IMR-90 (cell line): ENCODE data around the gene ADH5. TPM values are rescaled to one million over a fixed set of nuclear protein-coding genes. Genes with fewer than 3 reads are reported as not detected.

Source experiments
- ATAC-seq: fragments of 200-7000 bp; cut with Tn5 transposase; 2 replicates; pipeline ENCODE4 v1.9.1; 2020; ENCODE audit warnings: low read depth, mild to moderate bottlenecking, moderate library complexity
- BruUV-seq: library from RNA; stranded (reverse); fragments of 400-500 nt; replicated peaks from 2 replicates; lab custom pipeline; 2021; lab: Mats Ljungman, UMichigan
- CTCF ChIA-PET: fragments of 300-600 bp; formaldehyde crosslinking; extraction: SDS; loops from one replicate; lab custom pipeline; 2021; ENCODE audit warnings: antibody characterized with exemption; lab: Yijun Ruan, JAX
- POLR2A ChIA-PET: fragments of 300-600 bp; sonication (Branson Sonifier 250); formaldehyde crosslinking; loops from one replicate; lab custom pipeline; 2022; ENCODE audit warnings: antibody characterized with exemption; ENCODE audit not compliant: unreplicated experiment; lab: Charles Lee
- DNase-seq: peaks from one replicate; pipeline ENCODE4 v3.0.0; 2013
- H2AFZ ChIP-seq: replicated peaks from 2 replicates; pipeline ENCODE3; 2013; ENCODE audit warnings: low read length, mild to moderate bottlenecking; ENCODE audit not compliant: poor library complexity
- H2AK5ac ChIP-seq: 2 replicates; pipeline ENCODE4 v1.6.1; 2013; ENCODE audit warnings: low read depth, low read length, inconsistent platforms
- H2AK9ac ChIP-seq: replicated peaks from 2 replicates; pipeline ENCODE3; 2013; ENCODE audit warnings: mild to moderate bottlenecking, low read depth, low read length, moderate library complexity; ENCODE audit not compliant: poor library complexity
- H2BK120ac ChIP-seq: 2 replicates; pipeline ENCODE4 v1.6.1; 2013; ENCODE audit warnings: low read depth, low read length, inconsistent platforms
- H2BK15ac ChIP-seq: 3 replicates; pipeline ENCODE4 v1.6.1; 2013; ENCODE audit warnings: low read depth, low read length, inconsistent platforms
- H2BK20ac ChIP-seq: 2 replicates; pipeline ENCODE4 v1.6.1; 2013; ENCODE audit warnings: low read depth, mild to moderate bottlenecking, inconsistent platforms, low read length, moderate library complexity
- H2BK5ac ChIP-seq: 2 replicates; pipeline ENCODE4 v1.6.1; 2013; ENCODE audit warnings: mild to moderate bottlenecking, low read depth, low read length, inconsistent platforms; ENCODE audit not compliant: poor library complexity, severe bottlenecking
- H3K14ac ChIP-seq: replicated peaks from 2 replicates; pipeline ENCODE4 v1.6.1; 2013; ENCODE audit warnings: low read depth, low read length, inconsistent platforms
- H3K18ac ChIP-seq: 2 replicates; pipeline ENCODE4 v1.6.1; 2013; ENCODE audit warnings: low read depth, low read length, control low read depth
- H3K23ac ChIP-seq: 2 replicates; pipeline ENCODE4 v1.6.1; 2013; ENCODE audit warnings: low read depth, low read length, inconsistent platforms
- H3K27ac ChIP-seq: 2 replicates; pipeline ENCODE4 v1.5.1; 2013; ENCODE audit warnings: mild to moderate bottlenecking, control low read depth, low read length; ENCODE audit not compliant: insufficient read depth
- H3K27me3 ChIP-seq: 2 replicates; pipeline ENCODE4 v1.6.1; 2013; ENCODE audit warnings: low read length; ENCODE audit not compliant: control insufficient read depth, insufficient read depth
- H3K36me3 ChIP-seq: 2 replicates; pipeline ENCODE4 v1.6.1; 2013; ENCODE audit warnings: low read length, mixed read lengths; ENCODE audit not compliant: control insufficient read depth, insufficient read depth
- H3K4ac ChIP-seq: 2 replicates; pipeline ENCODE4 v1.6.1; 2013; ENCODE audit warnings: low read depth, low read length, inconsistent platforms
- H3K4me1 ChIP-seq: 2 replicates; pipeline ENCODE4 v1.6.1; 2013; ENCODE audit warnings: low read length, mixed read lengths; ENCODE audit not compliant: control insufficient read depth, insufficient read depth
- H3K4me2 ChIP-seq: 2 replicates; pipeline ENCODE4 v1.6.1; 2013; ENCODE audit warnings: low read depth, mild to moderate bottlenecking, control low read depth, low read length, moderate library complexity
- H3K4me3 ChIP-seq: 2 replicates; pipeline ENCODE4 v1.5.1; 2013; ENCODE audit warnings: low read depth, mild to moderate bottlenecking, control low read depth, low read length, moderate library complexity; ENCODE audit not compliant: insufficient read depth
- H3K56ac ChIP-seq: 2 replicates; pipeline ENCODE4 v1.6.1; 2013; ENCODE audit warnings: low read length, inconsistent platforms; ENCODE audit not compliant: insufficient read depth; ENCODE audit errors: extremely low read depth
- H3K79me1 ChIP-seq, 2 experiments: 2 replicates each; pipeline ENCODE4 v1.6.1; 2013; ENCODE audit warnings: low read length in 2 of 2, inconsistent platforms in 1 of 2, low read depth in 1 of 2
- H3K9ac ChIP-seq: 2 replicates; pipeline ENCODE4 v1.6.1; 2013; ENCODE audit warnings: low read depth, low read length, control low read depth
- H3K9me1 ChIP-seq: 2 replicates; pipeline ENCODE4 v1.6.1; 2013; ENCODE audit warnings: low read length, inconsistent platforms; ENCODE audit not compliant: insufficient read depth
- H3K9me3 ChIP-seq: 2 replicates; pipeline ENCODE4 v1.6.1; 2013; ENCODE audit warnings: low read length; ENCODE audit not compliant: control insufficient read depth, insufficient read depth
- H4K20me1 ChIP-seq: 2 replicates; pipeline ENCODE4 v1.6.1; 2013; ENCODE audit warnings: low read length, inconsistent platforms; ENCODE audit not compliant: insufficient read depth
- H4K5ac ChIP-seq: 2 replicates; pipeline ENCODE4 v1.6.1; 2013; ENCODE audit warnings: mild to moderate bottlenecking, low read depth, low read length, control low read depth
- H4K8ac ChIP-seq, 2 experiments: 2 replicates each; pipeline ENCODE4 v1.6.1; 2013; ENCODE audit warnings: low read depth in 2 of 2, low read length in 2 of 2, control low read depth in 1 of 2, inconsistent platforms in 1 of 2
- H4K91ac ChIP-seq: 2 replicates; pipeline ENCODE4 v1.6.1; 2013; ENCODE audit warnings: low read depth, low read length, inconsistent platforms; ENCODE audit not compliant: insufficient read depth
- BHLHE40 ChIP-seq: fragments of 150-350 bp; IDR thresholded peaks from 2 replicates; pipeline ENCODE4 v1.6.1; 2016; ENCODE audit warnings: mild to moderate bottlenecking, low read depth, low read length
- CEBPB ChIP-seq: IDR thresholded peaks from 2 replicates; pipeline ENCODE4 v1.6.1; 2012; ENCODE audit warnings: low read depth, low read length, improper control_type of control experiment
- CHD1 ChIP-seq: IDR thresholded peaks from 2 replicates; pipeline ENCODE4 v1.6.1; 2012; ENCODE audit warnings: low read depth, low read length, improper control_type of control experiment
- CTCF ChIP-seq: conservative IDR thresholded peaks from 2 replicates; pipeline ENCODE4 v1.5.1; 2012; ENCODE audit warnings: mild to moderate bottlenecking, low read depth, low read length, improper control_type of control experiment
- ELK1 ChIP-seq: fragments of 150-350 bp; IDR thresholded peaks from 2 replicates; pipeline ENCODE4 v1.6.1; 2016; ENCODE audit warnings: low read depth, mild to moderate bottlenecking, low read length, moderate library complexity, borderline replicate concordance
- FOS ChIP-seq: fragments of 150-350 bp; IDR thresholded peaks from 2 replicates; pipeline ENCODE4 v1.6.1; 2016; ENCODE audit warnings: low read depth, low read length
- MAFK ChIP-seq: IDR thresholded peaks from 2 replicates; pipeline ENCODE4 v1.6.1; 2012; ENCODE audit warnings: low read depth, low read length, improper control_type of control experiment
- MAZ ChIP-seq: IDR thresholded peaks from 2 replicates; pipeline ENCODE4 v1.6.1; 2012; ENCODE audit warnings: low read depth, mild to moderate bottlenecking, low read length, improper control_type of control experiment, moderate library complexity, borderline replicate concordance
- MXI1 ChIP-seq: IDR thresholded peaks from 2 replicates; pipeline ENCODE4 v1.6.1; 2012; ENCODE audit warnings: low read depth, mild to moderate bottlenecking, low read length, moderate library complexity, borderline replicate concordance
- NFE2L2 ChIP-seq: fragments of 150-350 bp; IDR thresholded peaks from 2 replicates; pipeline ENCODE4 v1.6.1; 2016; ENCODE audit warnings: low read depth, mild to moderate bottlenecking, low read length
- POLR2A ChIP-seq: IDR thresholded peaks from 2 replicates; pipeline ENCODE4 v1.6.1; 2012; ENCODE audit warnings: mild to moderate bottlenecking, low read depth, low read length
- RAD21 ChIP-seq: IDR thresholded peaks from 2 replicates; pipeline ENCODE4 v1.6.1; 2012; ENCODE audit warnings: low read length, improper control_type of control experiment
- RCOR1 ChIP-seq: IDR thresholded peaks from 2 replicates; pipeline ENCODE4 v1.6.1; 2012; ENCODE audit warnings: mild to moderate bottlenecking, low read length, improper control_type of control experiment; ENCODE audit not compliant: insufficient replicate concordance
- RFX5 ChIP-seq: IDR thresholded peaks from 2 replicates; pipeline ENCODE4 v1.8.0; 2012; ENCODE audit warnings: low read depth, mild to moderate bottlenecking, low read length, moderate library complexity
- SMC3 ChIP-seq: fragments of 150-350 bp; IDR thresholded peaks from 2 replicates; pipeline ENCODE4 v1.6.1; 2016; ENCODE audit warnings: low read depth, mild to moderate bottlenecking, antibody characterized with exemption, low read length, moderate library complexity
- USF2 ChIP-seq: fragments of 150-350 bp; IDR thresholded peaks from 2 replicates; pipeline ENCODE4 v1.6.1; 2017; ENCODE audit warnings: mild to moderate bottlenecking, antibody characterized with exemption, low read length, low read depth
- WGBS, 2 experiments: methylation state at CpG; one replicate each; pipeline versions ENCODE4 v1.1.5 to v1.1.7; 2013; ENCODE audit warnings: missing lambda C conversion rate in 2 of 2; ENCODE audit not compliant: insufficient read length in 1 of 2; ENCODE audit errors: extremely low coverage in 2 of 2; 5-methylcytosine and 5-hydroxymethylcytosine counted together
- dilution Hi-C: fragments of 300-500 bp; cut with HindIII; formaldehyde crosslinking; loops from one replicate; pipeline ENCODE4 v1.14.3; 2018; ENCODE audit warnings: low sequenced_read_pairs; ENCODE audit not compliant: unreplicated experiment
- in situ Hi-C: fragments of 300-500 bp; cut with MboI; formaldehyde crosslinking; loops from 3 replicates; pipeline ENCODE4 v1.14.3; 2019; ENCODE audit warnings: low sequenced_read_pairs, inconsistent platforms, mixed read lengths
- intact Hi-C: fragments of 100-400 bp; cut with micrococcal nuclease; formaldehyde crosslinking; loops from 2 replicates; pipeline ENCODE4 v1.10.0; 2022
- polyA plus RNA-seq, 3 experiments: library from polyadenylated mRNA; depleted of rRNA; stranded (reverse); fragments of >200 nt; gene quantifications; 2 replicates each; pipeline ENCODE4 v1.2.3, GENCODE V29; 2012; ENCODE audit warnings: low replicate concordance in 1 of 3
- total RNA-seq: library from RNA; depleted of rRNA; stranded (reverse); fragments of >200 nt; gene quantifications from 2 replicates; pipeline ENCODE4 v1.2.3, GENCODE V29; 2012

Gene ADH5
- total and polyA plus RNA-seq, 2 of the 4 experiments (the other 2 are of a cell fraction), result 140 to 178 TPM

- DNase-seq, result peak; percentile 5
- no peak overlapping the region for H2BK120ac ChIP-seq
- H3K23ac ChIP-seq, result no peak overlapping the region
- no peak overlapping the region for H3K4ac ChIP-seq
- no peak overlapping the region for H3K56ac ChIP-seq
- no peak overlapping the region for H2BK5ac ChIP-seq
- H3K9me3 ChIP-seq, result no peaks in the 10 kb centered on the region
- in situ Hi-C loops (no loop called here), dilution Hi-C loops (no loop called here), intact Hi-C loops (no loop called here)
- no peak overlapping the region for H3K4me3 ChIP-seq
- H4K91ac ChIP-seq, result no peak overlapping the region
- H3K36me3 ChIP-seq, result peaks cover 2% of the 10 kb centered on the region; the same call in 1 of the 2 replicates
- H2BK20ac ChIP-seq, result no peak overlapping the region
- H3K9ac ChIP-seq, result no peak overlapping the region; the same call in 1 of the 2 replicates
- BruUV-seq, result no TSS peak
- no peak overlapping the region for H3K14ac ChIP-seq
- H3K27me3 ChIP-seq, result no peaks in the 10 kb centered on the region
- POLR2A ChIA-PET, result interaction anchor here (0.6 kb wide), 1 partner anchor 740 kb away, joined by 3 read pairs; no protein-coding TSS in a partner anchor
- H3K4me2 ChIP-seq, result no peak overlapping the region
- no peak overlapping the region for H4K8ac ChIP-seq
- TF ChIP-seq ELK1 (no peak), USF2 (no peak), RAD21 (no peak), CHD1 (no peak), FOS (no peak), POLR2A (no peak), CTCF (no peak), RFX5 (no peak), CEBPB (no peak), MXI1 (no peak), SMC3 (no peak), MAFK (no peak), MAZ (no peak), RCOR1 (no peak), BHLHE40 (no peak), NFE2L2 (no peak)
- 0 out of 2 replicates have a peak, but pooled peaks cover 3% of the 10 kb centered on the region for H3K9me1 ChIP-seq
- no peak for ATAC-seq
- H4K5ac ChIP-seq, result no peak overlapping the region
- H4K20me1 ChIP-seq, result no peaks in the 10 kb centered on the region; the same call in 1 of the 2 replicates
- CTCF ChIA-PET, result interaction anchor here (1.3 kb wide), 1 partner anchor 35 kb away, joined by 3 read pairs; the partner anchor contains the start of gene METAP1
- H2AK5ac ChIP-seq, result no peak overlapping the region
- H2AK9ac ChIP-seq, result no peak overlapping the region
- H3K4me1 ChIP-seq, result peaks cover 6% of the 10 kb centered on the region; the same call in 1 of the 2 replicates
- no peak overlapping the region for H3K18ac ChIP-seq
- no CpG with 5 or more reads among the region's 3 CpGs for WGBS, 2 experiments
- no peak overlapping the region for H2BK15ac ChIP-seq
- H3K27ac ChIP-seq, result no peak overlapping the region
- H3K79me1 ChIP-seq, result peaks cover 36 to 63% of the 10 kb centered on the region in 2 experiments
- no peak overlapping the region for H2AFZ ChIP-seq
Measured at GRCh38 chr4:99029852-99030251, 58.7 kb downstream of the ADH5 start.
